Neural crest cell (in vitro differentiated cells): ENCODE data around the gene DAPK2. TPM values are rescaled to one million over a fixed set of nuclear protein-coding genes. Genes with fewer than 3 reads are reported as not detected.

ENCODE experiments used
- DNase-seq: peaks from one replicate; pipeline ENCODE4 v3.0.0; 2021; ENCODE audit warnings: low read depth, mixed read lengths, low spot score
- H3K27ac Mint-ChIP-seq: one replicate; pipeline ENCODE4 v1.8.0; 2021; ENCODE audit warnings: mild to moderate bottlenecking, mixed read lengths; ENCODE audit not compliant: unreplicated experiment
- H3K27me3 Mint-ChIP-seq: 2 replicates; pipeline ENCODE4 v1.8.0; 2021; ENCODE audit warnings: low read depth, mild to moderate bottlenecking, mixed read lengths
- H3K36me3 Mint-ChIP-seq: 2 replicates; pipeline ENCODE4 v1.8.0; 2021; ENCODE audit warnings: low read depth, mild to moderate bottlenecking, mixed read lengths
- H3K4me1 Mint-ChIP-seq: 2 replicates; pipeline ENCODE4 v1.8.0; 2021; ENCODE audit warnings: mixed read lengths
- H3K4me3 Mint-ChIP-seq: one replicate; pipeline ENCODE4 v1.8.0; 2021; ENCODE audit warnings: mild to moderate bottlenecking, mixed read lengths
- H3K9me3 Mint-ChIP-seq: 2 replicates; pipeline ENCODE4 v1.8.0; 2021; ENCODE audit warnings: mixed read lengths
- total RNA-seq: library from RNA; stranded (reverse); gene quantifications from 2 replicates; pipeline ENCODE4 v1.2.1, GENCODE V29; 2021
- TF ChIP-seq, protein P1 (sequence below): fragments of 200-600 bp; sonication (generic); conservative IDR thresholded peaks from 2 replicates; pipeline ENCODE4 v1.5.0; 2021; ENCODE audit warnings: antibody characterized with exemption, mild to moderate bottlenecking

Gene DAPK2
- total RNA-seq, 1 donor from 2014 or later = 8.5 TPM

GRCh38 chr15:64026591-64026990 is 19.7 kb downstream of the DAPK2 start:
- Mint-ChIP-seq H3K9me3 (peaks cover 4% of the 10 kb centered on the region), H3K4me1 (peaks cover 16% of the 10 kb centered on the region), H3K4me3 (no peak overlapping the region), H3K27me3 (no peaks in the 10 kb centered on the region), H3K27ac (no peak overlapping the region), H3K36me3 (peaks cover 5% of the 10 kb centered on the region)
- TF ChIP-seq, protein P1, sequence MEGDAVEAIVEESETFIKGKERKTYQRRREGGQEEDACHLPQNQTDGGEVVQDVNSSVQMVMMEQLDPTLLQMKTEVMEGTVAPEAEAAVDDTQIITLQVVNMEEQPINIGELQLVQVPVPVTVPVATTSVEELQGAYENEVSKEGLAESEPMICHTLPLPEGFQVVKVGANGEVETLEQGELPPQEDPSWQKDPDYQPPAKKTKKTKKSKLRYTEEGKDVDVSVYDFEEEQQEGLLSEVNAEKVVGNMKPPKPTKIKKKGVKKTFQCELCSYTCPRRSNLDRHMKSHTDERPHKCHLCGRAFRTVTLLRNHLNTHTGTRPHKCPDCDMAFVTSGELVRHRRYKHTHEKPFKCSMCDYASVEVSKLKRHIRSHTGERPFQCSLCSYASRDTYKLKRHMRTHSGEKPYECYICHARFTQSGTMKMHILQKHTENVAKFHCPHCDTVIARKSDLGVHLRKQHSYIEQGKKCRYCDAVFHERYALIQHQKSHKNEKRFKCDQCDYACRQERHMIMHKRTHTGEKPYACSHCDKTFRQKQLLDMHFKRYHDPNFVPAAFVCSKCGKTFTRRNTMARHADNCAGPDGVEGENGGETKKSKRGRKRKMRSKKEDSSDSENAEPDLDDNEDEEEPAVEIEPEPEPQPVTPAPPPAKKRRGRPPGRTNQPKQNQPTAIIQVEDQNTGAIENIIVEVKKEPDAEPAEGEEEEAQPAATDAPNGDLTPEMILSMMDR = no peak
- DNase-seq = no peak

GRCh38 chr15:64024172-64025050 is 21.9 kb downstream of the DAPK2 start:
- no peaks in the 10 kb centered on the region for H3K27me3 Mint-ChIP-seq
- DNase-seq = no peak
- peaks cover 12% of the 10 kb centered on the region for H3K36me3 Mint-ChIP-seq
- TF ChIP-seq, protein P1 = no peak
- H3K9me3 Mint-ChIP-seq = peaks cover 6% of the 10 kb centered on the region
- H3K4me1 Mint-ChIP-seq = peaks cover 12% of the 10 kb centered on the region
- H3K4me3 Mint-ChIP-seq = no peak overlapping the region
- H3K27ac Mint-ChIP-seq = peak overlapping the region; percentile 63

GRCh38 chr15:64023220-64023619 is 23.1 kb downstream of the DAPK2 start:
- Mint-ChIP-seq H3K4me3 (no peak overlapping the region), H3K9me3 (peaks cover 6% of the 10 kb centered on the region), H3K36me3 (peaks cover 12% of the 10 kb centered on the region), H3K4me1 (peaks cover under 1% of the 10 kb centered on the region), H3K27ac (no peak overlapping the region), H3K27me3 (no peaks in the 10 kb centered on the region)
- DNase-seq = no peak
- TF ChIP-seq, protein P1 = no peak

GRCh38 chr15:64022571-64022970 is 23.7 kb downstream of the DAPK2 start:
- no peaks in the 10 kb centered on the region for H3K4me1 Mint-ChIP-seq

DNA sequence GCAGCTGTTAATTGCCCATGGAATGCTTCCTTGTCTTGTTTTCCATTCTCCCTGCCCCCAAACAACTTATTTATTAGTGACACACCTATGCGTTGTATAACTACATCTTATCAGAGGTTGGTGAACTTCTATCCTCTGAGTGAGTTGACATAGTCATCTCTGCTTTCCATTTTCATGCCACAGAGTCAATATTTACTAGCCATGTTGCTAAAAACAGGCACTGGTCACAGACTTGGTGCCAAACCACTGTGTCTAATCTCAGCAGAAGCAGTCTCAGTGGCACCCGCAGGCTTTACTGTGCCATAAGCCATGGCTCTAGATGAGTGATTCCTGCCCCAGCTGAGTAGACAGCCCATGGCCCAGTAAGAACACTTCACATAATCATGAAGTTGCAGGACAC is 26.5 kb downstream of the DAPK2 start:
- Mint-ChIP-seq H3K27ac (no peak overlapping the region), H3K36me3 (peaks cover 12% of the 10 kb centered on the region), H3K9me3 (peaks cover 6% of the 10 kb centered on the region), H3K4me1 (no peaks in the 10 kb centered on the region), H3K4me3 (no peak overlapping the region), H3K27me3 (no peaks in the 10 kb centered on the region)
- TF ChIP-seq, protein P1 = no peak
- DNase-seq = no peak

More at GRCh38 chr15:64022571-64022970, 23.7 kb downstream of the DAPK2 start:
- no peak overlapping the region for H3K27ac Mint-ChIP-seq
- H3K36me3 Mint-ChIP-seq = peaks cover 12% of the 10 kb centered on the region
- TF ChIP-seq, protein P1 = no peak
- H3K4me3 Mint-ChIP-seq = no peak overlapping the region
- H3K27me3 Mint-ChIP-seq = no peaks in the 10 kb centered on the region
- DNase-seq = no peak
- H3K9me3 Mint-ChIP-seq = peaks cover 6% of the 10 kb centered on the region
